Measurements from ENCODE around the gene PRAMEF20. TPM values are rescaled to one million over a fixed set of nuclear protein-coding genes. Genes with fewer than 3 reads are reported as not detected.

The PRAMEF20 gene
- total and polyA plus RNA-seq, 8 donors, result not detected

- WGBS, 5 donors, result 79 to 87% (median 86%) methylated on average over 2 of the region's 2 CpGs
- no peak overlapping the region for H3K4me3 ChIP-seq
- no peaks in the 10 kb centered on the region for H3K9me3 ChIP-seq
- no peak for TF ChIP-seq EP300 (IDR thresholded peaks at IDR 0.05)
- no peak for TF ChIP-seq POLR2A (IDR thresholded peaks at IDR 0.05)
- no peak for TF ChIP-seq CTCF (IDR thresholded peaks at IDR 0.05)
- TF ChIP-seq POLR2AphosphoS5 (IDR thresholded peaks at IDR 0.05), result no peak
- intact Hi-C loops (cut with DNase I; ENCODE audit: low total_unique reads), result no loop called here
- no peaks in the 10 kb centered on the region for H3K36me3 ChIP-seq
- H3K27ac ChIP-seq, result no peak overlapping the region
- no peak for DNase-seq
- H3K4me1 ChIP-seq, result no peaks in the 10 kb centered on the region
- H3K27me3 ChIP-seq, result peaks cover 0 to 30% (median 0%) of the 10 kb centered on the region in 3 donors
Observed at GRCh38 chr1:13461977-13462376, 51.7 kb downstream of the PRAMEF20 start.

- no peak overlapping the region for H3K4me3 ChIP-seq
- H3K4me1 ChIP-seq, result no peaks in the 10 kb centered on the region
- 42 to 55% (median 45%) methylated on average over 7 of the region's 7 CpGs for WGBS, 5 donors
- H3K27ac ChIP-seq, result no peak overlapping the region
- H3K27me3 ChIP-seq, result peaks cover 0 to 27% (median 0%) of the 10 kb centered on the region in 3 donors
- TF ChIP-seq CTCF (IDR thresholded peaks at IDR 0.05), result no peak
- no peak for TF ChIP-seq POLR2AphosphoS5 (IDR thresholded peaks at IDR 0.05)
- TF ChIP-seq EP300 (IDR thresholded peaks at IDR 0.05), result no peak
- no peak for TF ChIP-seq POLR2A (IDR thresholded peaks at IDR 0.05)
- H3K9me3 ChIP-seq, result no peaks in the 10 kb centered on the region
- intact Hi-C loops (cut with DNase I; ENCODE audit: low total_unique reads), result no loop called here
- H3K36me3 ChIP-seq, result no peaks in the 10 kb centered on the region
- DNase-seq, result no peak
Observed at GRCh38 chr1:13462682-13463081, 52.4 kb downstream of the PRAMEF20 start.

- Histone ChIP-seq H3K27ac (no peak overlapping the region), H3K4me1 (no peaks in the 10 kb centered on the region), H3K4me3 (no peak overlapping the region), H3K36me3 (no peaks in the 10 kb centered on the region), H3K27me3 (peaks cover 0 to 20% (median 0%) of the 10 kb centered on the region in 3 donors), H3K9me3 (no peaks in the 10 kb centered on the region)
- TF ChIP-seq EP300 (IDR thresholded peaks at IDR 0.05) (no peak), CTCF (IDR thresholded peaks at IDR 0.05) (no peak), POLR2A (IDR thresholded peaks at IDR 0.05) (no peak), POLR2AphosphoS5 (IDR thresholded peaks at IDR 0.05) (no peak)
- no peak for DNase-seq
- intact Hi-C loops (cut with DNase I; ENCODE audit: low total_unique reads), result no loop called here
- 49 to 63% (median 58%) methylated on average over 1 of the region's 1 CpG for WGBS, 5 donors
Observed at GRCh38 chr1:13465515-13465914, 55.3 kb downstream of the PRAMEF20 start.

GRCh38 chr1:13469343-13469742 lies 59.1 kb downstream of the PRAMEF20 start:
- H3K36me3 ChIP-seq, result no peaks in the 10 kb centered on the region
- H3K4me3 ChIP-seq, result no peak overlapping the region
- peaks cover 0 to 1% (median 0%) of the 10 kb centered on the region in 3 donors for H3K27me3 ChIP-seq
- intact Hi-C loops (cut with DNase I; ENCODE audit: low total_unique reads), result no loop called here
- no peaks in the 10 kb centered on the region for H3K4me1 ChIP-seq
- no peak for TF ChIP-seq POLR2AphosphoS5 (IDR thresholded peaks at IDR 0.05)
- TF ChIP-seq CTCF (IDR thresholded peaks at IDR 0.05), result peak in 2 of 7 experiments; percentile 4 to 13
- H3K9me3 ChIP-seq, result peaks cover 0 to under 1% (median 0%) of the 10 kb centered on the region in 4 donors
- no peak overlapping the region for H3K27ac ChIP-seq
- DNase-seq, result peak in 1 of 2 donors; percentile 46
- 18 to 30% (median 21%) methylated on average over 5 of the region's 5 CpGs for WGBS, 5 donors

Other genes with a start within 250 kb of the PRAMEF20 start
- not detected for gene HNRNPCL4, start 244.8 kb upstream of the PRAMEF20 start, total RNA-seq
- gene HNRNPCL4, start 244.8 kb upstream of the PRAMEF20 start, polyA plus RNA-seq, result not detected
- not detected for gene PRAMEF9, start 238.6 kb upstream of the PRAMEF20 start, total RNA-seq
- gene PRAMEF9, start 238.6 kb upstream of the PRAMEF20 start, polyA plus RNA-seq, result not detected
- not detected for gene PRAMEF13, start 209.0 kb upstream of the PRAMEF20 start, total RNA-seq
- gene PRAMEF13, start 209.0 kb upstream of the PRAMEF20 start, polyA plus RNA-seq, result not detected
- gene PRAMEF18, start 184.3 kb upstream of the PRAMEF20 start, total RNA-seq, result not detected
- not detected for gene PRAMEF18, start 184.3 kb upstream of the PRAMEF20 start, polyA plus RNA-seq
- not detected for gene PRAMEF5, start 156.3 kb upstream of the PRAMEF20 start, total RNA-seq
- not detected for gene PRAMEF5, start 156.3 kb upstream of the PRAMEF20 start, polyA plus RNA-seq
- gene PRAMEF8, start 125.3 kb upstream of the PRAMEF20 start, total RNA-seq, result not detected
- not detected for gene PRAMEF8, start 125.3 kb upstream of the PRAMEF20 start, polyA plus RNA-seq
- gene PRAMEF33, start 106.9 kb upstream of the PRAMEF20 start, total RNA-seq, result not detected
- not detected for gene PRAMEF33, start 106.9 kb upstream of the PRAMEF20 start, polyA plus RNA-seq
- not detected for gene PRAMEF15, start 94.9 kb upstream of the PRAMEF20 start, total RNA-seq
- gene PRAMEF15, start 94.9 kb upstream of the PRAMEF20 start, polyA plus RNA-seq, result not detected
- gene PRAMEF14, start 63.3 kb upstream of the PRAMEF20 start, total RNA-seq, result not detected
- gene PRAMEF14, start 63.3 kb upstream of the PRAMEF20 start, polyA plus RNA-seq, result not detected
- not detected for gene PRAMEF19, start 38.5 kb upstream of the PRAMEF20 start, total RNA-seq
- gene PRAMEF19, start 38.5 kb upstream of the PRAMEF20 start, polyA plus RNA-seq, result not detected
- gene PRAMEF17, start 20.8 kb upstream of the PRAMEF20 start, total RNA-seq, result not detected
- not detected for gene PRAMEF17, start 20.8 kb upstream of the PRAMEF20 start, polyA plus RNA-seq
- gene LRRC38, start 103.6 kb downstream of the PRAMEF20 start, total RNA-seq, result under 1 TPM in 1 of 5 donors, not detected in 4; 0.37 TPM
- gene LRRC38, start 103.6 kb downstream of the PRAMEF20 start, polyA plus RNA-seq, result under 1 TPM in 1 of 3 donors, not detected in 2; 0.30 TPM
- gene PDPN, start 173.4 kb downstream of the PRAMEF20 start, total RNA-seq, result 10 to 100 TPM in 2 of 5 donors, 1 to 10 TPM in 2, not detected in 1; 2.9 to 37.4 (median 16.9) TPM
- 10 to 100 TPM in 2 of 3 donors, 1 to 10 TPM in 1; 9.3 to 25.7 (median 24.4) TPM for gene PDPN, start 173.4 kb downstream of the PRAMEF20 start, polyA plus RNA-seq